Measurements from ENCODE around the gene ASTN2.

ASTN2 gene

GRCh38 chr9:117415358-117415914 is 579 bp upstream of the ASTN2 start:
- no peak for TF ChIP-seq CTCF (IDR thresholded peaks at IDR 0.05; ENCODE audit: low read depth, low read length, missing control alignments)
- DNase-seq (ENCODE audit: extremely low read depth, low read depth) = no peak
- H3K4me3 ChIP-seq (replicated peaks; ENCODE audit: low read depth, low read length) = no peak overlapping the region

- no peak for TF ChIP-seq CTCF (IDR thresholded peaks at IDR 0.05; ENCODE audit: low read depth, low read length, missing control alignments)
- no peak for DNase-seq (ENCODE audit: extremely low read depth, low read depth)
- H3K4me3 ChIP-seq (replicated peaks; ENCODE audit: low read depth, low read length) = no peak overlapping the region; the same call in 1 of the 2 replicates
Observed at GRCh38 chr9:117414220-117414905, 494 bp downstream of the ASTN2 start.

- no peak for DNase-seq (ENCODE audit: extremely low read depth, low read depth)
- no peak overlapping the region for H3K4me3 ChIP-seq (replicated peaks; ENCODE audit: low read depth, low read length)
- TF ChIP-seq CTCF (IDR thresholded peaks at IDR 0.05; ENCODE audit: low read depth, low read length, missing control alignments) = no peak
Observed at GRCh38 chr9:117413346-117414219, 1.3 kb downstream of the ASTN2 start.

GRCh38 chr9:117412841-117413240 is 2.0 kb downstream of the ASTN2 start:
- no peak overlapping the region for H3K4me3 ChIP-seq (replicated peaks; ENCODE audit: low read depth, low read length)
- no peak for DNase-seq (ENCODE audit: extremely low read depth, low read depth)
- no peak for TF ChIP-seq CTCF (IDR thresholded peaks at IDR 0.05; ENCODE audit: low read depth, low read length, missing control alignments)

DNA sequence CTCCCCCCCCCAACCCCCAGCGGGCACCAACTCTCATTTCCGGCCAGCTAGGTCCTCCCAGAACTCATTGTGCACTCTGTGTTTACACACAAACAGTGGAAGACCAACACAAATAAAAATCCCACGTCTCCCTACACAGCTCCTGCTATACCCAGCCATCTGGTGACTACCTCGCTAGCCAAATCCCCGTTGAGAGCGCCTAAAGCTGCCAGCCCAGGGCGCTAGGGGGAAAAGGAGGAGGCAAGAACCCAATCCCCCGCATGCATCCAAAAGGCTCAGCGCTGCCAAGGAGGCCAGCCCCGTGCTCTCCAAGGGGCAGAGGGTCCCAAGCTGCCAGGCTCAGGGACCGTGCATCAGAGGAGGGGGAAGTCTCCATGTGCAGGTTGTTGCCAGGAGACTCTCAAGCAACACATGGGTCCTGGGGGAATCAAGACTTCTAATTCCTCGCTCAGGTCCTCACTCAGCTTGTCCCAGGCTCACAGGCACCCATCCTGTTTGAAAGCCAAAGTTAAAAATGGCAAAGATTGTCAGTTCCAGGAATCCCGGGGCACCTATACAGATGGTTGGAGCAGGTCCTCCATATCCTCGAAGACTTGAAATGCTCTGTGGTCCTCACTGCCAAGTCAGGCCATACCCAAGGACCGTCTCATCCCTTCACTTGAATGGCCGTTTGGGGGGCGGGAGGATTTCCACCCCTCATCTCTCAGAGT is 2.7 kb downstream of the ASTN2 start:
- DNase-seq (ENCODE audit: extremely low read depth, low read depth) = no peak
- H3K4me3 ChIP-seq (replicated peaks; ENCODE audit: low read depth, low read length) = no peak overlapping the region
- TF ChIP-seq CTCF (IDR thresholded peaks at IDR 0.05; ENCODE audit: low read depth, low read length, missing control alignments) = no peak

GRCh38 chr9:117411547-117411946 is 3.3 kb downstream of the ASTN2 start:
- peak; percentile 72 for TF ChIP-seq CTCF (IDR thresholded peaks at IDR 0.05; ENCODE audit: low read depth, low read length, missing control alignments)
- no peak overlapping the region for H3K4me3 ChIP-seq (replicated peaks; ENCODE audit: low read depth, low read length)
- DNase-seq (ENCODE audit: extremely low read depth, low read depth) = no peak

All from HFF-Myc (cell line).